Measurements from ENCODE around the gene CUX1.
"Not testable (repeated sequence)": the region's sequence is repeated elsewhere in the genome, so short reads cannot be mapped to it uniquely, and the experiment has no call there.

CUX1 gene

GRCh38 chr7:101919363-101920115 lies 102.1 kb downstream of the CUX1 start:
- no peak for DNase-seq

- no peak for DNase-seq
Measured at GRCh38 chr7:101921061-101921460, 103.6 kb downstream of the CUX1 start.

GRCh38 chr7:101921546-101922489 lies 104.4 kb downstream of the CUX1 start:
- DNase-seq, result not testable (repeated sequence)

GRCh38 chr7:101922631-101923601 lies 105.5 kb downstream of the CUX1 start:
- DNase-seq, result no peak

GRCh38 chr7:101923602-101923985 lies 106.2 kb downstream of the CUX1 start:
- no peak for DNase-seq

- DNase-seq, result no peak
Measured at GRCh38 chr7:101924171-101924570, 106.7 kb downstream of the CUX1 start.

GRCh38 chr7:101926265-101926664 lies 108.8 kb downstream of the CUX1 start:
- no peak for DNase-seq

- no peak for DNase-seq
Measured at GRCh38 chr7:101927389-101927788, 110.0 kb downstream of the CUX1 start.

- DNase-seq, result no peak
Measured at GRCh38 chr7:101927802-101928201, 110.4 kb downstream of the CUX1 start.

- DNase-seq, result no peak
Measured at GRCh38 chr7:101929256-101929655, 111.8 kb downstream of the CUX1 start.

GRCh38 chr7:101929911-101930310 lies 112.5 kb downstream of the CUX1 start:
- not testable (repeated sequence) for DNase-seq

- DNase-seq, result no peak
Measured at GRCh38 chr7:101932083-101932482, 114.7 kb downstream of the CUX1 start.

GRCh38 chr7:101933028-101933427 lies 115.6 kb downstream of the CUX1 start:
- DNase-seq, result no peak

- no peak for DNase-seq
Measured at GRCh38 chr7:101933688-101934121, 116.3 kb downstream of the CUX1 start.

GRCh38 chr7:101934618-101935017 lies 117.2 kb downstream of the CUX1 start:
- DNase-seq, result no peak

GRCh38 chr7:101935521-101936141 lies 118.2 kb downstream of the CUX1 start:
- DNase-seq, result no peak

- no peak for DNase-seq
Measured at GRCh38 chr7:101936223-101936610, 118.8 kb downstream of the CUX1 start.

GRCh38 chr7:101936611-101937231 lies 119.3 kb downstream of the CUX1 start:
- DNase-seq, result no peak

GRCh38 chr7:101937717-101938514 lies 120.5 kb downstream of the CUX1 start:
- DNase-seq, result no peak

- no peak for DNase-seq
Measured at GRCh38 chr7:101939136-101939695, 121.8 kb downstream of the CUX1 start.

GRCh38 chr7:101940151-101940550 lies 122.7 kb downstream of the CUX1 start:
- DNase-seq, result no peak

Measured in activated CD4-positive, alpha-beta T cell treated with anti-CD3 and anti-CD28 coated beads, Interleukin-2, amount 50 U/mL, for 1 hour (primary cell).